ENCODE data around the gene MAP3K20.
A peak's percentile ranks its signal among the peaks of the same experiment; 100 is the strongest.

MAP3K20 gene

GRCh38 chr2:173051463-173052215, 24.0 kb upstream of the MAP3K20 start:
- no peak for DNase-seq

DNA sequence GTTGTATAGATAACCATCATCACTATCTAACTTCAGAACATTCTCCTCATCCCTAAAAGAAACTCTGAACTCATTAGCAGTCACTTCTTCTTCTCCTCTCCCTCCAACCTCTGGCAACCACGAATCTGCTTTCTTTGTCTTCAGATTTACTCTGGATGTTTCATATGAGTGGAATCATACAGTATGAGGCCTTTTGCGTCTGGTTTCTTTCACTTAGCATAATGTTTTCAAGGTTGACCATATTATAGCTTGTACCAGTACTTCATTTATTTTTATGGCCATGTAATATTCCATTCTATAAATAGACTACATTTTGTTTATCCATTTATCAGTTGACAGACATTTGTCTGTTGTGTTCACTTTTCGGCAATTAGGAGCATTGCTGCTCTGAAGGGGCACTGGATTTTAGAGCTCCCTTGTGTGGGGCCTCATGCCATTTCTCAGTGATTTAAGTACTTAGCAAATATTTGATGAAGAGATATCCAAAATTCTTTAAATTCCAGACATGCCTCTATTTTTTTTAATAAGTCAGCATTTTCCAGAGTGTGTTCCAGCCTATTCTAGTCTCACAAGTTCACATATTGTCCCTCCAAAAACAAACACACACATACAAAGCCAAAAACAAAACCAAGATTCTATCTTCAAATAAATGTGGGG, 22.5 kb upstream of the MAP3K20 start:
- DNase-seq = no peak

GRCh38 chr2:173054466-173054865, 21.2 kb upstream of the MAP3K20 start:
- DNase-seq = no peak

DNA sequence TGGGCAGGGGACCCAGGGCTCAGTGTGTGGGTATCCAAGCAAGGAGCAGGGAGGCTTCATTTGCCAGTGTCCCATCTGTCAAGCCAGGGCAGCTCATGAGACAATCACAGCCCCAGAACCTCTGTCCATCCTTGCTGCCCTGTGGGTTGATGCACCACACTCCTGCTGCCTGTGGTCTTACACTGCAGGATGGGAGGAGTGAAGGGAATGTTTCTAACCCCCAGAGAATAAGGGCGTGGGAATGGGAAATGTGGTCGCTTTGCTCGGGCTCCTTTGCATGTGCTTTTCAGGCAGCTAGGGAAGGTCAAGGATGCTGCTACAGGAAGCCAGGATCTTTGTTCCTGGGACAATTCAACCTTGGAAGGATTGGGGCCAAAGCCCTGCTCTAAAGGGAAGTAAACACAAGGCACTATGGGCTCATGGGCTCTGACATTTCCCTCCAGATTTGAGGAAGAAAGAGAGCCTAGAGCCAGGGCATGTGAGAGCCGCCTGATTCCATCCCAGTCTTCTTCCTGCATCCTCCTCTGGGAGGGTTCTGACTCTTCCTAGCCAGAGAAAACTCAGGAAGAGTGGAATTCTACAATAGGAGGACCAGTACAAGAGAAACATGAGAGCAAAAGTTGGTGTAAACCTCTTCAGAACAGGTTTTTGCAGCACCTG, 18.8 kb upstream of the MAP3K20 start:
- DNase-seq = no peak

DNA sequence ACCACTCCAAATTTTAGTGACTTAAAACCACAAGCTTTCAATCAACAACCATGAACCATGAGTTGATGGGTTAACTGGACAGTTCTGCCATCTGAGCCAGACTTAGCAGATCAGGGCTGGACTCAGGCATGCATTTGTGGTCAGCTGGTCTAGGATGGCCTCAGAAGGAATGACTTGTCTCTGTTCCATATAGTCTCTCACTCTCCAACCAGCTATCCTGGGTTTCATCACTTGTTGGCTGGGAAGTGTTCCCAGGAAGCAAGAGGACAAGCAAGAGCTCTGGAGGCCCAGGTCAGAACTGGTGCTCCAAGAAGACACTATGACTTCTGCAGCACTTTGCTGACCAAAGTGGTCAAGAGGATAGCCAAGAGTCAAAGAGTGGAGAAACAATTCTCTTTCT, 17.5 kb upstream of the MAP3K20 start:
- DNase-seq = no peak

- no peak for DNase-seq
Measured at GRCh38 chr2:173058673-173059072, 17.0 kb upstream of the MAP3K20 start.

DNA sequence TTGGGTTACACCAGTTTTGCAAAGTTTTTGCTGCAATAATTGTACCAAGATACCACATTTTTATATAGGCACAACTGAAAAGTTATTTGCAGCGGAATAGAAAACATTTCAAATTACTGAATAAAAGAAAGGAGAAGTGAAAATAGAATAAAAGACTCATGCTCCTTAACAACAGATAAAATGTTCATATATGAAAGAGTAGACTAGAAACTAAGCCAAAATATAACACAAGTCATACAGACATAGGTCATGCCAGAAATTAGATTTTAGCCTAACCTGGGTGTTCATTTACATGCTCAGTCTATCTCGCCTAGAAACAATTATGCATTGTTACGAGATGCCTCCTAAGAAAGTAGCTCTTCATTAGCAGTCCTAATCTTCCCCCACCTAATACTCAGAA, 16.4 kb upstream of the MAP3K20 start:
- DNase-seq = no peak

DNA sequence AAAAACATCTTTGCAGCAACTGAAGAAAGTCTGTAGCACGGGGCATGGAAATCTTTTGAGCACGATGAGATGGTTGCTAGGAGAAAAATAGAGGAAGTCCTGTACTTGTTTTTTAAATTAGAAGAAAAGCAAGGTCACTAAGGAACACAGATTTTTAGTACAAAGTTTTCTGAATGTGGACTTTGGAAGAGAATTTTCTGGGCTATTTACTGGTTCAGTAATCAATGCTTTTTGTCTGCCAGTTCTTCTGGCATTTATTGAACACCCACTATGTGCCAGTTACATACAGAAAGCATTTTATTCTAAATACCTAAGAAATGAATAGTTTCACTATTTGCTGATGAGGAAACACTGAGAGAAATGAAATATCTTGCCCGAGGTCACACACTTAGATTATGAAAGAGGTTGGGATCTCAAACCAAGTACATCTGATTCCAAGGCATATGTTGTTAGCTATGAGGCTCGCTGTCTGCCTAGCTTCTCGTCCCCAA, 15.6 kb upstream of the MAP3K20 start:
- DNase-seq = no peak

DNA sequence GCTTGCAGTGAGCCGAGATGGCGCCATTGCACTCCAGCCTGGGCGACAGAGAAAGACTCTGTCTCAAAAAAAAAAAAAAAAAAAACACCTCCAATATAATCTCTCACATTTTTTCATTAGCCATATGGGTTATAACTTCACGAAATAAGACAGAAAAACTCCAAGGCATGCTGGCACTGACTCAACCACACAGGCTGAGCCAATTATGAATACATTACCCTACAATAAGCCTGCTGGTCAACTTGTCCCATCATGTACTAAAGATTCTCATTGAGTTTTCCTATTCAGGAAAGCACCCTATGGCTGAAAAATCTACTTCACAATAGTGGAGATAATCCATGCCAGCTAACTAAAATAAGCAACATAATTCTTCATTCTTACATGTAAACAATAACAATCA, 12.8 kb upstream of the MAP3K20 start:
- DNase-seq = no peak

- no peak for DNase-seq
Measured at GRCh38 chr2:173064151-173064805, 11.4 kb upstream of the MAP3K20 start.

- DNase-seq = no peak
Measured at GRCh38 chr2:173066887-173067676, 8.6 kb upstream of the MAP3K20 start.

- DNase-seq = no peak
Measured at GRCh38 chr2:173075056-173075780, 428 bp upstream of the MAP3K20 start.

DNA sequence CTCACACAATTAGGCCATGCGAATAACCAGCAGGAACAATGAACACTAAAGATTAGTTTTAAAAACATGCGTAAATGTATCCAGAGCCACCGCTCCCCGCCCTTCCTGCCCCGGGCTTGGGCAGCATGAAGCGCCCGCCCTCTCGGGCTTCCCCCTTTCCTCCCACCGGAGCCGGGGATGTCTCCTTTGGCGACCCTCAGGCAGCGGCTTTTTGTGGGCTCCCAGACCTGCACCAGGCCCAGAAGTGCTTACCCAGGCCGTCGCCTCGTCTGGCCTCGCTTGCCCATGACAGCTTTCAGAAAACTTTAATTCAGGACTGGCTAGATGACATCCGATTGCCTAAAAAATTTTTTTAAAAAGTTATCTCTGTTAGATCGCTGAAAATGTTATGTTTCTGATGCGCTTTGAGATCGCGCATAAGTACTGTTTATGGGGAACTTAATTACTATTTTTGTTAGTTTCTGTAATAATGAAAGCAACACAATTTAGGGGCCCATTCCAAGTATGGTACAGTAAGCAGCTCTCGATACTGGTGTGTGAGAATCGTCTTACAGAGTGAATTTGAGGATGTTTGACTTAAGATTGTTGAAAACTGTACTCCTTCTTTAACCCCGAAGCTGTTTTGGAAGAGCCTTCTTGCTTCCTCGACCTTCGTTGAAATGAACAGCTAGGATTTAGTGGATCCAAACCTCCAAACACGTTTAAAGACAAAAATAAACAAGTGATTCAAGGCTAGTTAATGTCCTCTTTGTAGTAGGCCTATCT, 1.1 kb downstream of the MAP3K20 start:
- DNase-seq = peak; percentile 68

- no peak for DNase-seq
Measured at GRCh38 chr2:173077506-173078177, 2.0 kb downstream of the MAP3K20 start.

DNA sequence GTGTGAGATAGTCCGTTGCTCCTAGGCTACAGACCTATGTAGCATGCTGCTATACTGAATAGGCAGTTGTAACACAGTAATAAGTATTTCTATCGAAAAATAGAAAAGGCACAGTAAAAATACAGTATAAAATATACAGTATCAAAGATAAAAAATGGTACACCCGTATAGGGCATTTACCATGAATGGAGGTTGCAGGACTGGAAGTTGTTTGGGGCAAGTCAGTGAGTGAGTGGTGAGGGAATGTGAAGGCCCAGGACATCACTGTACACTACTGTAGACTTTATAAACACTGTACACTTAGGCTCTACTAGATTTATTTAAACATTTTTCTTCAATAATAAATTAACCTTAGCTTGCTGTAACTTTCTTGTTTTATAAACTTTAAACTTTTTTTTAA, 3.5 kb downstream of the MAP3K20 start:
- DNase-seq = no peak

GRCh38 chr2:173079973-173080860, 4.6 kb downstream of the MAP3K20 start:
- DNase-seq = no peak

DNA sequence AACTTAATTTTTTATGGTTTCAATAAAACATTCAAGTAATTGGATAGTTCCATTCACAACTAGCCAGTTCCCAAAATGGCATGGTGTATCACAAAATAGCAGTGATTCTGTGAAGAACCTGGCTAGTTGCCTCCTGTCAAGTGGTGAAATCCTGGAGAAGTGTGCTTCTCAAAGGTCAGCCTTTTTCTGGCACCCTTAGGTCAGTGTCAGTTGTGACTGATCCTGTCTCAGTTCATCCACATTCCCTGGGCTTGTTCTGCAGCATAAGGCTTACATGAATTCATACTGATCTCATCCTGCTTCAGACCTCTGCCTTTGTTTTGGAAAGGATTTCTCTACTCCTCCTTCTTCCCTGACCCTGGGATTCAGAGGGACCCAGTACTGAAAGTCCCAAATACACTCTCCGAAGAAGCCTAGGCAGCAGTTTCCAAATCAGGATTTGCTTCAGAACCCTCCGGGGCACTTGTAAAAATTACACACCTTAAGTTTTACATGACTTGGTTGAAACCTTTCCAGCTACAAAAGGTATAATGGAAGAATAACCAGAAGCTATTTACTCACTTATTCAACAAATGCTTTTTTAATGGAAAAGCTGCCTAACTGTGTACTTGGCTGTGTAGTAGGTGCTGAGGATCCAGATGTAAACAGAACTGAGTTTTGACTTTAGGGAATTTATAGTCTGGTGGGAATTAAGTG, 11.0 kb downstream of the MAP3K20 start:
- DNase-seq = no peak

GRCh38 chr2:173087214-173087581, 11.6 kb downstream of the MAP3K20 start:
- no peak for DNase-seq

All from NCI-H526 treated with DMSO at 0.1 percent for 48 hours (cell line).